Measurements from ENCODE around the gene CDC42BPA.

Gene CDC42BPA

DNA sequence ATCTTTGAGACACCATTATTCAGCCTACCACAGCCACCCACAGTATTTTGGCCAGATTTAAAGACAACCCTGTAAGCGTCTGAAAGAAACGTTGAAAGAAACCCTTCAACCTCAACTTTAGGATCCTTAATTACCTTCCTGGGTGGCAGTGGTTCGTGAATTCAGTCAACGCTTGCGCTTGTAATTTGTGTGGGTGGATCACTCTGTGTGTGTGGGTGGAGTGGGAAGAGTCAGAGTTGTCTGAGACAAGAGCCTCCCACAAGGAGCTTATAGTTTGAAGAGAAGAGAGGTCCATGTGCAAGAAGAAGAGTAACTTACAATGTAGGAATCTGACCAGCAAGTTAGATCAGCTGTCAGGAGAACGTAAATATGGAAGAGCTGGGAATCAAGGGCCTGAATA lies 369.8 kb downstream of the CDC42BPA start:
- H3K9me3 ChIP-seq = no peaks in the 10 kb centered on the region
- H3K27me3 ChIP-seq = no peaks in the 10 kb centered on the region
- no peak overlapping the region for H3K4me3 ChIP-seq (ENCODE audit: low read depth in 1 of 2, low read length in 1 of 2)
- H3K4me1 ChIP-seq (ENCODE audit: control insufficient read depth in 1 of 2, insufficient read depth in 1 of 2, low read depth in 1 of 2, low read length in 1 of 2) = peaks cover 13 to 14% of the 10 kb centered on the region in 2 experiments
- no peak overlapping the region for H3K27ac ChIP-seq
- H3K36me3 ChIP-seq = no peaks in the 10 kb centered on the region
- TF ChIP-seq, protein P1, sequence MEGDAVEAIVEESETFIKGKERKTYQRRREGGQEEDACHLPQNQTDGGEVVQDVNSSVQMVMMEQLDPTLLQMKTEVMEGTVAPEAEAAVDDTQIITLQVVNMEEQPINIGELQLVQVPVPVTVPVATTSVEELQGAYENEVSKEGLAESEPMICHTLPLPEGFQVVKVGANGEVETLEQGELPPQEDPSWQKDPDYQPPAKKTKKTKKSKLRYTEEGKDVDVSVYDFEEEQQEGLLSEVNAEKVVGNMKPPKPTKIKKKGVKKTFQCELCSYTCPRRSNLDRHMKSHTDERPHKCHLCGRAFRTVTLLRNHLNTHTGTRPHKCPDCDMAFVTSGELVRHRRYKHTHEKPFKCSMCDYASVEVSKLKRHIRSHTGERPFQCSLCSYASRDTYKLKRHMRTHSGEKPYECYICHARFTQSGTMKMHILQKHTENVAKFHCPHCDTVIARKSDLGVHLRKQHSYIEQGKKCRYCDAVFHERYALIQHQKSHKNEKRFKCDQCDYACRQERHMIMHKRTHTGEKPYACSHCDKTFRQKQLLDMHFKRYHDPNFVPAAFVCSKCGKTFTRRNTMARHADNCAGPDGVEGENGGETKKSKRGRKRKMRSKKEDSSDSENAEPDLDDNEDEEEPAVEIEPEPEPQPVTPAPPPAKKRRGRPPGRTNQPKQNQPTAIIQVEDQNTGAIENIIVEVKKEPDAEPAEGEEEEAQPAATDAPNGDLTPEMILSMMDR (IDR thresholded peaks at IDR 0.05) = no peak

DNA sequence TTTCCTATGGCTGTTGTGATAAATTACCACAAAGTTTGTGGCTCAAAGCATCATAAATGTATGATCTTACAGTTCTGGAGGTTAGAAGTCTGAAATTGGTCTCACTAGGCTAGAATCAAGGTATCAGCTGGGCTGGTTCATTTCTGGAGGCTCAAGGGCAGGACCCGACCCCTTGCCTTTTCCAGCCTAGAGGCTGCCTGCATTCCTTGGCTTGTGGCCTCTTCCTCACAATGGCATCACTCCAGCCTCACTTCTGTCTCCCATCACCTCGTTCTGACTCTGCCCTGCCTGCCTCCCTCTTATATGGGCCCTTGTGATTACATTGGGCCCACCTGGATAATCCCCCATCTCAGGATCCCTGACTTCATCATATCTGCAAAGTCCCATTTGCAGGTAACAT lies 370.2 kb downstream of the CDC42BPA start:
- Histone ChIP-seq H3K27ac (no peak overlapping the region), H3K9me3 (no peaks in the 10 kb centered on the region), H3K4me1 (ENCODE audit: control insufficient read depth in 1 of 2, insufficient read depth in 1 of 2, low read depth in 1 of 2, low read length in 1 of 2) (peaks cover 13 to 14% of the 10 kb centered on the region in 2 experiments), H3K4me3 (ENCODE audit: low read depth in 1 of 2, low read length in 1 of 2) (no peak overlapping the region), H3K27me3 (no peaks in the 10 kb centered on the region), H3K36me3 (no peaks in the 10 kb centered on the region)
- TF ChIP-seq, protein P1 (IDR thresholded peaks at IDR 0.05) = no peak

DNA sequence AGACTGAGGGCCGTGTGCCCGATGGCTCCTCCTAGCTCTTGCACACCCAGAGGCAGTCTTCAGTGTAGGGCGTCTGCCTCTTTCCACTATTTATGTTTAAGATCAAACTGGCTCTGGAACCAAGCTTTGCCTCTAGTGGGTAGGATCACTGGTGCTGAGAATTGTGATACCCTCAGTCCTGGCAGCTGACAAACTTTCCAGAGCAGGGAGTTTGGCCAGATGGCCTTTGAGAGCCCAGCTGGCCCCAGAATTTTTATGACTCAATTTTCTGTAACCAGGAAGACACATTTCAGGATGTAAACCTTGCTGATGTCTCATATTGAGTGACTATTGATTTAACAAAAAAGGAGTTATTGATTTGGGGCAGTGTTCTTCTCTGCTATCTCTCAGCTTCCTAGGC lies 371.5 kb downstream of the CDC42BPA start:
- Histone ChIP-seq H3K9me3 (no peaks in the 10 kb centered on the region), H3K27ac (no peak overlapping the region), H3K36me3 (no peaks in the 10 kb centered on the region), H3K4me3 (ENCODE audit: low read depth in 1 of 2, low read length in 1 of 2) (no peak overlapping the region), H3K4me1 (ENCODE audit: control insufficient read depth in 1 of 2, insufficient read depth in 1 of 2, low read depth in 1 of 2, low read length in 1 of 2) (peaks cover 10 to 11% of the 10 kb centered on the region in 2 experiments), H3K27me3 (no peaks in the 10 kb centered on the region)
- TF ChIP-seq, protein P1 (IDR thresholded peaks at IDR 0.05) = no peak

DNA sequence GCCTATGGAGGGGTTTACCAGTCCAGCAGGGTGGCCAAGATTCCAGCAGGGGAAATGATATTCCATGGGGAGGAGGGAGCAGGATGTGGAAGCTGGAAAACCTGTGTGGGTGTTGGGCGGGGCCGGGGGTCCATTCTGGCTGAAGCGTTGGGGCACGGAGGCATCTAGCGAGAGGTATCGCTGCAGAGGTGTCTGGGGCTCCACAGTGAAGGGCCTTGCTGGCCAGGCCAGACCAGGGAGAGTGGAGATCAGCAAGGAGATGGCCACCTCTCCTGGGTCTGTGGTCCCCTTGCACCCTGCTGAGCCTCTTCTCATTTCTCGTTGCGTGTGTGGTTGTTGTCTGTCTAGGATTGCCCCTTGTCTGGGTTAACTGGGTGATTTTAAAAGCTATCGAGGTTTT lies 372.0 kb downstream of the CDC42BPA start:
- no peaks in the 10 kb centered on the region for H3K9me3 ChIP-seq
- TF ChIP-seq, protein P1 (IDR thresholded peaks at IDR 0.05) = no peak
- H3K4me1 ChIP-seq (ENCODE audit: control insufficient read depth in 1 of 2, insufficient read depth in 1 of 2, low read depth in 1 of 2, low read length in 1 of 2) = peaks cover 5 to 6% of the 10 kb centered on the region in 2 experiments
- H3K4me3 ChIP-seq (ENCODE audit: low read depth in 1 of 2, low read length in 1 of 2) = no peak overlapping the region
- no peaks in the 10 kb centered on the region for H3K36me3 ChIP-seq
- no peaks in the 10 kb centered on the region for H3K27me3 ChIP-seq
- no peak overlapping the region for H3K27ac ChIP-seq

DNA sequence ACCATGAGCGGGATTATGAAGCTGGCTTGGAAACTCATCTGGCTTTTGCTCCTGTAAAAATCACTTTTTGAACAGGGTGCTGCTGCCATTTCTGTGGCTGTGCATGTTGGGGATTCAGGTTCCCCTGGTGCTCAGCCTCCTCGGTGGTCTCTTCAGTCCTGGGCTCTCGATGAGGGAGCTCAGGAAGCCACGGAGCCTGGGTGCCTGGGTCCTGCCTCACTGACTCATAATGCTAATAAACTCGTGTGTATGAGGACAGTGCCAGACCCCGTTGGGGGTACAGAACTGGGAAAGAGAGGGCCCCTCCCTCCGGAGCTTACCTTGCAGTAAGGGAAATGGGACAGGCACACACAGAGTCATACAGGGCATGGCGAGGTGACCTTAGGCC lies 372.4 kb downstream of the CDC42BPA start:
- H3K4me1 ChIP-seq (ENCODE audit: control insufficient read depth in 1 of 2, insufficient read depth in 1 of 2, low read depth in 1 of 2, low read length in 1 of 2) = peaks cover 5 to 7% of the 10 kb centered on the region in 2 experiments
- no peak overlapping the region for H3K27ac ChIP-seq
- H3K4me3 ChIP-seq (ENCODE audit: low read depth in 1 of 2, low read length in 1 of 2) = no peak overlapping the region
- H3K27me3 ChIP-seq = no peaks in the 10 kb centered on the region
- TF ChIP-seq, protein P1 (IDR thresholded peaks at IDR 0.05) = no peak
- H3K36me3 ChIP-seq = no peaks in the 10 kb centered on the region
- H3K9me3 ChIP-seq = no peaks in the 10 kb centered on the region
